Ecto neural progenitor cell (in vitro differentiated cells): Measurements from ENCODE around the gene SPACA7.

Experiments
- DNase-seq: peaks from one replicate; pipeline ENCODE4 v3.0.0-alpha.2; 2018; ENCODE audit warnings: low spot score

SPACA7 gene

DNA sequence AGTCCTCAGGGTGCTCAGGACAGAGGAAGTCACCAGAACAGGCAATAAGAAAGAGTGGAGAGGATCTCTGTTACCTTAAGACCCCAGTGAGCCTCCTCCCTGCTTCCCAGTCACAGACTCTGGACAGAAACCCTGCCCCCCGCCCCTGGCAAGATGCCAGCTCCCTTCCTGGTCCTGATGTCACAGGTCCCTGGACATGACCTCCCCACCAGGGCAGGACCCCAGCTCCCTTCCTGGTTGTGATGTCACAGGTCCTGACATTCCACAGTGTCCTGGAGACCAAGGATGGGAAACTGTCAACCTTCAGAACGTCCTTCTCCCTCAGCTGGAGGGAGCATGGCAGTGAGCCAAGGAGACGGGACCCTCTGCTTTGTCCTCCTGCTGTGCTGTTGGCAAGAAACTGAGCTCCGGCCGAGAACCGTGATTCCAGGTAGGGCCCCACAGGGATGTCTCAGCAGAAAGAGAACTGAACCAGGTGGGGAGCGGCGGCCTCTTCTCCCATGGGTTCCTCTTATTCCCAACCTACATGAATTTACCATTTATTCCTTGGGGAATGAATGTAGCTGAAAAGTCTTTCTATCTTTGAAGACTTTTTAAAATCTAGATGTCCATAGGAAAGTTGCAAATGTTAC, at the start of gene SPACA7:
Gene SPACA7, plus strand, starts transcription at position 306 of the 632 bp plus-strand sequence. Its CDS starts 31 bp downstream, at position 337.
- peak; percentile 36 for DNase-seq

GRCh38 chr13:112326821-112327370, 49.3 kb upstream of the SPACA7 start:
- DNase-seq, result no peak

- no peak for DNase-seq
Observed at GRCh38 chr13:112328936-112329335, 47.2 kb upstream of the SPACA7 start.

GRCh38 chr13:112329376-112329775, 46.8 kb upstream of the SPACA7 start:
- no peak for DNase-seq

GRCh38 chr13:112330066-112330465, 46.1 kb upstream of the SPACA7 start:
- no peak for DNase-seq

DNA sequence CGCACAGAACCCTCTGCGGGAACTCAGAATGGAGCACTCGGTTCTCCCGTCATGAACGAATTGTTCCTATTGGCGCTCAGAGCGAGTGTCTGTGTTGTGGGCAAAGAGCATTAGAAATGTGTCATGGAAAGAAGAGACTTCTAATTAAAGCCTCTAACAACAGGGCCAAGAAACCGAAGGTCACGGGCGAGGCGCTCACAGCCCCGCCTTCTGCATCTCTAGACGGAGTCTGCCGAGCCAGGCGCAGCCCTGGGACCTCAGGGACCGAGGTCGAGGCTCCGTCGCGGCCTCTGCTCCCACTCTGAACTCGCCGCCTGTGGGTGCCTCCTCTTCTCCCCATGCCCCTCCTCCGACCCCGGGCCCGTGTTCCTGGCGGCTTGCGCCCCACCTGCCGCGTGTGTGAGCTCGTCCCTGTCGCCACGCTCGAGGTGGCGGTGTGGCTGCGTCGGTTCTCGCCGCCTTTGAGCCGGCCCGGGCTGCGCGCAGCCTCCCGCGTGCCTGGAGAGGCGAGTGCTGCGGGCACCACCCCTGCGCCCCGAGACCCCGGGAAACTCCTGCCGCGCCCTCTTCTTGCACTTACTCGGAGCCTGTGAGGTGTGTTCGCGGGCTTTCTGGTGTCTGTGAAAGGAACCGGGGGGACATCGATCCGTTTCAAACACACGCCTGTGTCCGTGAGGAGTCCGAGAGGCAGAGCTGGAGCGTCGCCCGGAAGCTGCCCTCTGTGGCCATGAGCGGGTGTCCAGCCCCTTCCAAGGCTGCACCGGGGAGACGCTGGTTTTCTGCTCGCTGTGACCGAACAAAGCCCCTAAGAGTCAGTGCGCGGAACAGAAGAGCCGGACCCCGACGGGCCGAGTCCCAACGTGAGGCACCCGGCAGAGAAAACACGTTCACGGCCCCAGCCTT, 45.4 kb upstream of the SPACA7 start:
- no peak for DNase-seq

DNA sequence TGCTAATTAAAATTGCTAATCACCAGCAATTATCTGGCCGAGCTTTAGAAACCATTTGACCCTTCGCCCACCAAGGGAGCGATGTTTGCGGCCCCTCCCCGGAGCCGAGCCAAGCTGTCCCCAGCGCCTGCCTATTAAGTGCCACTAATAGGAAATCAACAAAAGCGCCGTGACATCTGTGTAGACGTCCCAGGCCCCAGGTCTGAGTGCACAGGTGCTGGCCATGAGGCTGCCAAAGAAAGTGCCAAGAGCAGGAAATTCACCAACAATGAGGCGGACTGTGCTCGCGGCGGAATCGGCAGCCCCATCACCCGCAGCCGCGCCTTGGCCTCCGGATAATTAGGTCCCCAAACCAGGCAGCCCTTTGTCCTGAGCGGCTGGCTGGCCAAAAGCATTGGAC, 44.5 kb upstream of the SPACA7 start:
- DNase-seq, result no peak

GRCh38 chr13:112332727-112333126, 43.4 kb upstream of the SPACA7 start:
- DNase-seq, result no peak

- DNase-seq, result no peak
Observed at GRCh38 chr13:112333756-112334543, 42.2 kb upstream of the SPACA7 start.

GRCh38 chr13:112335135-112335534, 41.0 kb upstream of the SPACA7 start:
- DNase-seq, result no peak

GRCh38 chr13:112341446-112341845, 34.7 kb upstream of the SPACA7 start:
- no peak for DNase-seq

DNA sequence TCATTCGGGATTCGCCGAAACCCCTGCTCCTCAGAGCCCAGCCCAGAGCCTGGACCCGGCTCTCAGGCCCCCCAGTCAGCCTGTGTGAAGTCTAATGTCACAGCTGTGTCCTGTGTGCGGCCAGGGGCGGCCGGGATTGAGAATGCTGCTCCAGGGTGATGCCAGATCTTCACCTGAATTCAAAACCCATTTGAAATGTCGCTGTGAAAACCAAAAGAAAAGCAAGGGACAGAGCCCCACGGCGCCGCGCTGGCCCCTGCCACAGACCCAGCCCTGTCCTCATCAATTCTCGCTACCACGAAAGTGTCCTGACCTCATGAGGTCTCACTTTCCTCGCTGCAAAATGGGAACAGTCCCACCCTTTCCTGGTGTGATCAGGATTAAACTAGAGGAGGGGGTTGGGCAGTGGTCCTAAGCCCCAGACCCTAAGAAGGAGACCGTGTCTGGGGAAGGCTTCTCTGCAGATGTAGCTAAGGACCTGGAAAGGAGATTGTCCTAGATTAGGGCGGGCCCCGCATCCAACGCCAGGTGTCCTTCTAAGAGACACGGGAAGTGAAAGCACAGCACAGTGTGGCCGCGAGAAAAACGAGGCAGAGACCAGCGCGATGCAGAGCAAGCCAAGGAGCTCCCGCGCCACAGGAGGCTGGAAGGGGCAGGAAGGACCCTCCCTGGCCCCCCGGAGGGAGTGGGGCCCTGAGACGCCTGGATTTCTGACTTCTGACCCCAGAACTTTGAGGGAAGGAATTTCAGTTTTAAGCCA, 34.0 kb upstream of the SPACA7 start:
- DNase-seq, result peak; percentile 38

GRCh38 chr13:112342841-112343361, 33.3 kb upstream of the SPACA7 start:
- DNase-seq, result peak; percentile 42

- DNase-seq, result peak; percentile 33
Observed at GRCh38 chr13:112343591-112343990, 32.6 kb upstream of the SPACA7 start.

- DNase-seq, result no peak
Observed at GRCh38 chr13:112345826-112346172, 30.4 kb upstream of the SPACA7 start.

GRCh38 chr13:112346173-112346898, 29.8 kb upstream of the SPACA7 start:
- DNase-seq, result peak; percentile 70

GRCh38 chr13:112346899-112347229, 29.3 kb upstream of the SPACA7 start:
- peak; percentile 58 for DNase-seq

GRCh38 chr13:112347986-112348385, 28.2 kb upstream of the SPACA7 start:
- no peak for DNase-seq

GRCh38 chr13:112348642-112349345, 27.4 kb upstream of the SPACA7 start:
- DNase-seq, result no peak

- DNase-seq, result no peak
Observed at GRCh38 chr13:112349681-112350080, 26.5 kb upstream of the SPACA7 start.
